HEK293 (cell line): Measurements from ENCODE around the gene TRAPPC10.

ENCODE experiments used
- CTCF ChIA-PET: fragments of 350-600 bp; formaldehyde crosslinking; extraction: SDS; loops from one replicate; lab custom pipeline; 2021; ENCODE audit warnings: antibody characterized with exemption; lab: Yijun Ruan, JAX
- POLR2A ChIA-PET: fragments of 300-600 bp; formaldehyde crosslinking; extraction: SDS; loops from one replicate; lab custom pipeline; 2020; ENCODE audit warnings: antibody characterized with exemption, inconsistent platforms; lab: Yijun Ruan, JAX
- H3K27ac ChIP-seq: fragments of 200-500 bp; sonication (Bioruptor generic); 2 replicates; pipeline ENCODE4 v1.5.1; 2014; ENCODE audit warnings: low read depth, low read length, control low read depth, inconsistent platforms; ENCODE audit errors: extremely low read depth
- H3K36me3 ChIP-seq, 2 experiments: fragments of 200-500 bp in 1 of 2; sonication (Bioruptor generic) in 1 of 2; 1 replicate in 1 of 2; 2 replicates in 1 of 2; pipeline ENCODE4 v1.5.1; 2014 to 2017; ENCODE audit warnings: inconsistent platforms in 2 of 2, low read length in 2 of 2; ENCODE audit not compliant: control insufficient read depth in 2 of 2, insufficient read depth in 1 of 2
- H3K4me1 ChIP-seq: fragments of 200-500 bp; sonication (Bioruptor generic); 2 replicates; pipeline ENCODE4 v1.5.1; 2014; ENCODE audit warnings: mild to moderate bottlenecking, low read length, inconsistent platforms; ENCODE audit not compliant: control insufficient read depth, insufficient read depth
- H3K4me3 ChIP-seq: 2 replicates; pipeline ENCODE4 v1.5.1; 2011; ENCODE audit warnings: low read depth, mild to moderate bottlenecking, control low read depth, low read length, moderate library complexity
- H3K9me3 ChIP-seq: fragments of 200-500 bp; sonication (Bioruptor generic); 2 replicates; pipeline ENCODE4 v1.5.1; 2014; ENCODE audit warnings: low read depth, low read length, inconsistent platforms; ENCODE audit not compliant: control insufficient read depth, insufficient read depth
- BCL6B ChIP-seq: fragments of 450-650 bp; formaldehyde crosslinking; IDR thresholded peaks from 2 replicates; pipeline ENCODE4 v1.5.1; 2017; ENCODE audit warnings: missing biosample characterization, missing genetic modification characterization
- HOXD13 ChIP-seq: sonication (generic); formaldehyde crosslinking; IDR thresholded peaks from 2 replicates; pipeline ENCODE4 v1.8.0; 2022; ENCODE audit warnings: missing genetic modification reagents, borderline replicate concordance
- IKZF3 ChIP-seq: fragments of 450-650 bp; IDR thresholded peaks from 2 replicates; pipeline ENCODE4 v1.5.0; 2018; ENCODE audit warnings: missing biosample characterization, mild to moderate bottlenecking, missing genetic modification characterization, moderate library complexity
- KLF1 ChIP-seq: fragments of 450-650 bp; formaldehyde crosslinking; IDR thresholded peaks from 2 replicates; pipeline ENCODE4 v1.5.1; 2016; ENCODE audit warnings: missing biosample characterization, missing genetic modification characterization
- ZBTB1 ChIP-seq: fragments of 450-650 bp; formaldehyde crosslinking; IDR thresholded peaks from 2 replicates; pipeline ENCODE4 v1.5.1; 2016; ENCODE audit warnings: missing biosample characterization, missing genetic modification characterization
- ZBTB48 ChIP-seq: fragments of 450-650 bp; formaldehyde crosslinking; IDR thresholded peaks from 2 replicates; pipeline ENCODE4 v1.5.1; 2016; ENCODE audit warnings: missing biosample characterization, missing genetic modification characterization
- ZEB2 ChIP-seq: fragments of 450-650 bp; formaldehyde crosslinking; IDR thresholded peaks from 2 replicates; pipeline ENCODE4 v1.5.1; 2016; ENCODE audit warnings: missing biosample characterization, missing genetic modification characterization
- ZNF138 ChIP-seq: fragments of 450-650 bp; formaldehyde crosslinking; IDR thresholded peaks from 2 replicates; pipeline ENCODE4 v1.5.1; 2016; ENCODE audit warnings: missing biosample characterization, missing genetic modification characterization, borderline replicate concordance
- ZNF18 ChIP-seq: fragments of 450-650 bp; formaldehyde crosslinking; IDR thresholded peaks from 2 replicates; pipeline ENCODE4 v1.5.1; 2016; ENCODE audit warnings: missing biosample characterization, missing genetic modification characterization
- ZNF266 ChIP-seq: fragments of 450-650 bp; formaldehyde crosslinking; IDR thresholded peaks from 2 replicates; pipeline ENCODE4 v1.5.1; 2016; ENCODE audit warnings: missing biosample characterization, missing genetic modification characterization, low read depth
- ZNF302 ChIP-seq: fragments of 450-650 bp; formaldehyde crosslinking; IDR thresholded peaks from 2 replicates; pipeline ENCODE4 v1.5.1; 2016; ENCODE audit warnings: missing biosample characterization, missing genetic modification characterization, low read depth
- ZNF362 ChIP-seq: fragments of 450-650 bp; formaldehyde crosslinking; IDR thresholded peaks from 2 replicates; pipeline ENCODE4 v1.5.1; 2016; ENCODE audit warnings: missing biosample characterization, missing genetic modification characterization
- ZNF549 ChIP-seq: fragments of 450-650 bp; IDR thresholded peaks from 2 replicates; pipeline ENCODE4 v1.5.1; 2018; ENCODE audit warnings: missing biosample characterization, missing genetic modification characterization, mild to moderate bottlenecking, inconsistent platforms, moderate library complexity
- ZNF580 ChIP-seq: fragments of 450-650 bp; formaldehyde crosslinking; IDR thresholded peaks from 2 replicates; pipeline ENCODE4 v1.5.1; 2016; ENCODE audit warnings: missing biosample characterization, missing genetic modification characterization
- ZNF621 ChIP-seq: fragments of 450-650 bp; formaldehyde crosslinking; IDR thresholded peaks from 2 replicates; pipeline ENCODE4 v1.5.1; 2017; ENCODE audit warnings: missing biosample characterization, missing genetic modification characterization
- ZNF785 ChIP-seq: fragments of 450-650 bp; formaldehyde crosslinking; IDR thresholded peaks from 2 replicates; pipeline ENCODE4 v1.5.1; 2016; ENCODE audit warnings: missing biosample characterization, missing genetic modification characterization
- TF ChIP-seq, protein P1 (sequence below): fragments of 450-650 bp; formaldehyde crosslinking; IDR thresholded peaks from 2 replicates; pipeline ENCODE4 v1.5.1; 2017; ENCODE audit warnings: missing biosample characterization, missing genetic modification characterization
- TF ChIP-seq, protein P2 (sequence below): fragments of 450-650 bp; formaldehyde crosslinking; IDR thresholded peaks from 2 replicates; pipeline ENCODE4 v1.5.1; 2016; ENCODE audit warnings: missing biosample characterization, missing genetic modification characterization
- TF ChIP-seq, protein P3 (sequence below): fragments of 450-650 bp; formaldehyde crosslinking; IDR thresholded peaks from 2 replicates; pipeline ENCODE4 v1.5.1; 2016; ENCODE audit warnings: missing biosample characterization, missing genetic modification characterization, borderline replicate concordance

TRAPPC10 gene

GRCh38 chr21:43969115-43969444, 43.0 kb upstream of the TRAPPC10 start:
- TF ChIP-seq, protein P1, sequence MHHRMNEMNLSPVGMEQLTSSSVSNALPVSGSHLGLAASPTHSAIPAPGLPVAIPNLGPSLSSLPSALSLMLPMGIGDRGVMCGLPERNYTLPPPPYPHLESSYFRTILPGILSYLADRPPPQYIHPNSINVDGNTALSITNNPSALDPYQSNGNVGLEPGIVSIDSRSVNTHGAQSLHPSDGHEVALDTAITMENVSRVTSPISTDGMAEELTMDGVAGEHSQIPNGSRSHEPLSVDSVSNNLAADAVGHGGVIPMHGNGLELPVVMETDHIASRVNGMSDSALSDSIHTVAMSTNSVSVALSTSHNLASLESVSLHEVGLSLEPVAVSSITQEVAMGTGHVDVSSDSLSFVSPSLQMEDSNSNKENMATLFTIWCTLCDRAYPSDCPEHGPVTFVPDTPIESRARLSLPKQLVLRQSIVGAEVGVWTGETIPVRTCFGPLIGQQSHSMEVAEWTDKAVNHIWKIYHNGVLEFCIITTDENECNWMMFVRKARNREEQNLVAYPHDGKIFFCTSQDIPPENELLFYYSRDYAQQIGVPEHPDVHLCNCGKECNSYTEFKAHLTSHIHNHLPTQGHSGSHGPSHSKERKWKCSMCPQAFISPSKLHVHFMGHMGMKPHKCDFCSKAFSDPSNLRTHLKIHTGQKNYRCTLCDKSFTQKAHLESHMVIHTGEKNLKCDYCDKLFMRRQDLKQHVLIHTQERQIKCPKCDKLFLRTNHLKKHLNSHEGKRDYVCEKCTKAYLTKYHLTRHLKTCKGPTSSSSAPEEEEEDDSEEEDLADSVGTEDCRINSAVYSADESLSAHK (tag by site-specific recombination): no peak
- TF ChIP-seq ZNF302 (tag by site-specific recombination) (no peak), ZNF266 (no peak), ZBTB48 (tag by site-specific recombination) (no peak), KLF1 (no peak), ZBTB1 (tag by site-specific recombination) (no peak), ZNF18 (tag by site-specific recombination) (no peak), ZNF362 (tag by site-specific recombination) (no peak), ZNF621 (no peak), BCL6B (tag by site-specific recombination) (no peak), ZEB2 (tag by site-specific recombination) (no peak), HOXD13 (CRISPR knock-in tag) (no peak), IKZF3 (tag by site-specific recombination) (no peak), ZNF138 (tag by site-specific recombination) (no peak), ZNF785 (tag by site-specific recombination) (no peak), ZNF580 (no peak), ZNF549 (tag by site-specific recombination) (no peak)
- TF ChIP-seq, protein P2, sequence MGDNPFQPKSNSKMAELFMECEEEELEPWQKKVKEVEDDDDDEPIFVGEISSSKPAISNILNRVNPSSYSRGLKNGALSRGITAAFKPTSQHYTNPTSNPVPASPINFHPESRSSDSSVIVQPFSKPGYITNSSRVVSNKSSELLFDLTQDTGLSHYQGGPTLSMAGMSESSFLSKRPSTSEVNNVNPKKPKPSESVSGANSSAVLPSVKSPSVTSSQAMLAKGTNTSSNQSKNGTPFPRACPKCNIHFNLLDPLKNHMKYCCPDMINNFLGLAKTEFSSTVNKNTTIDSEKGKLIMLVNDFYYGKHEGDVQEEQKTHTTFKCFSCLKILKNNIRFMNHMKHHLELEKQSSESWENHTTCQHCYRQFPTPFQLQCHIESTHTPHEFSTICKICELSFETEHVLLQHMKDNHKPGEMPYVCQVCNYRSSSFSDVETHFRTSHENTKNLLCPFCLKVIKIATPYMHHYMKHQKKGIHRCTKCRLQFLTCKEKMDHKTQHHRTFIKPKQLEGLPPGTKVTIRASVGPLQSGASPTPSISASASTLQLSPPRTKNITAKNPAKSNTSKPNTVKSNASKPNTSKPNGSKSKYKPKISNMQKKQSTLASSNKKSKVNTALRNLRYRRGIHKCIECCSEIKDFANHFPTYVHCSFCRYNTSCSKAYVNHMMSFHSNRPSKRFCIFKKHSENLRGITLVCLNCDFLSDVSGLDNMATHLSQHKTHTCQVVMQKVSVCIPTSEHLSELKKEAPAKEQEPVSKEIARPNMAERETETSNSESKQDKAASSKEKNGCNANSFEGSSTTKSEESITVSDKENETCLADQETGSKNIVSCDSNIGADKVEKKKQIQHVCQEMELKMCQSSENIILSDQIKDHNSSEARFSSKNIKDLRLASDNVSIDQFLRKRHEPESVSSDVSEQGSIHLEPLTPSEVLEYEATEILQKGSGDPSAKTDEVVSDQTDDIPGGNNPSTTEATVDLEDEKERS: no peak
- TF ChIP-seq, protein P3, sequence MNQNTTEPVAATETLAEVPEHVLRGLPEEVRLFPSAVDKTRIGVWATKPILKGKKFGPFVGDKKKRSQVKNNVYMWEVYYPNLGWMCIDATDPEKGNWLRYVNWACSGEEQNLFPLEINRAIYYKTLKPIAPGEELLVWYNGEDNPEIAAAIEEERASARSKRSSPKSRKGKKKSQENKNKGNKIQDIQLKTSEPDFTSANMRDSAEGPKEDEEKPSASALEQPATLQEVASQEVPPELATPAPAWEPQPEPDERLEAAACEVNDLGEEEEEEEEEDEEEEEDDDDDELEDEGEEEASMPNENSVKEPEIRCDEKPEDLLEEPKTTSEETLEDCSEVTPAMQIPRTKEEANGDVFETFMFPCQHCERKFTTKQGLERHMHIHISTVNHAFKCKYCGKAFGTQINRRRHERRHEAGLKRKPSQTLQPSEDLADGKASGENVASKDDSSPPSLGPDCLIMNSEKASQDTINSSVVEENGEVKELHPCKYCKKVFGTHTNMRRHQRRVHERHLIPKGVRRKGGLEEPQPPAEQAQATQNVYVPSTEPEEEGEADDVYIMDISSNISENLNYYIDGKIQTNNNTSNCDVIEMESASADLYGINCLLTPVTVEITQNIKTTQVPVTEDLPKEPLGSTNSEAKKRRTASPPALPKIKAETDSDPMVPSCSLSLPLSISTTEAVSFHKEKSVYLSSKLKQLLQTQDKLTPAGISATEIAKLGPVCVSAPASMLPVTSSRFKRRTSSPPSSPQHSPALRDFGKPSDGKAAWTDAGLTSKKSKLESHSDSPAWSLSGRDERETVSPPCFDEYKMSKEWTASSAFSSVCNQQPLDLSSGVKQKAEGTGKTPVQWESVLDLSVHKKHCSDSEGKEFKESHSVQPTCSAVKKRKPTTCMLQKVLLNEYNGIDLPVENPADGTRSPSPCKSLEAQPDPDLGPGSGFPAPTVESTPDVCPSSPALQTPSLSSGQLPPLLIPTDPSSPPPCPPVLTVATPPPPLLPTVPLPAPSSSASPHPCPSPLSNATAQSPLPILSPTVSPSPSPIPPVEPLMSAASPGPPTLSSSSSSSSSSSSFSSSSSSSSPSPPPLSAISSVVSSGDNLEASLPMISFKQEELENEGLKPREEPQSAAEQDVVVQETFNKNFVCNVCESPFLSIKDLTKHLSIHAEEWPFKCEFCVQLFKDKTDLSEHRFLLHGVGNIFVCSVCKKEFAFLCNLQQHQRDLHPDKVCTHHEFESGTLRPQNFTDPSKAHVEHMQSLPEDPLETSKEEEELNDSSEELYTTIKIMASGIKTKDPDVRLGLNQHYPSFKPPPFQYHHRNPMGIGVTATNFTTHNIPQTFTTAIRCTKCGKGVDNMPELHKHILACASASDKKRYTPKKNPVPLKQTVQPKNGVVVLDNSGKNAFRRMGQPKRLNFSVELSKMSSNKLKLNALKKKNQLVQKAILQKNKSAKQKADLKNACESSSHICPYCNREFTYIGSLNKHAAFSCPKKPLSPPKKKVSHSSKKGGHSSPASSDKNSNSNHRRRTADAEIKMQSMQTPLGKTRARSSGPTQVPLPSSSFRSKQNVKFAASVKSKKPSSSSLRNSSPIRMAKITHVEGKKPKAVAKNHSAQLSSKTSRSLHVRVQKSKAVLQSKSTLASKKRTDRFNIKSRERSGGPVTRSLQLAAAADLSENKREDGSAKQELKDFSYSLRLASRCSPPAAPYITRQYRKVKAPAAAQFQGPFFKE (tag by site-specific recombination): no peak
- CTCF ChIA-PET: interaction anchor here (0.5 kb wide), 1 partner anchor 273 kb away, joined by 4 read pairs; no protein-coding TSS in a partner anchor
- POLR2A ChIA-PET: no interaction called here
- Histone ChIP-seq H3K27ac (no peak overlapping the region), H3K36me3 (peaks cover 0 to 43% of the 10 kb centered on the region in 2 experiments; a peak in 2 of 3 replicates), H3K9me3 (no peaks in the 10 kb centered on the region), H3K4me3 (no peak overlapping the region), H3K4me1 (no peaks in the 10 kb centered on the region)
